VCaP (cell line): ENCODE results near the gene BOD1L2.

Source experiments
- H3K27ac ChIP-seq: fragments of 450-650 bp; 2 replicates; pipeline ENCODE4 v1.5.1; 2017
- TF ChIP-seq, protein P1 (sequence below): fragments of 450-650 bp; conservative IDR thresholded peaks from 2 replicates; pipeline ENCODE4 v1.5.1; 2017; ENCODE audit warnings: mild to moderate bottlenecking, moderate library complexity

Gene BOD1L2

GRCh38 chr18:57146956-57147636 lies at the start of gene BOD1L2:
Gene BOD1L2 (plus strand): TSS chr18:57147087. CDS start chr18:57147313, 226 bp downstream.
- TF ChIP-seq, protein P1, sequence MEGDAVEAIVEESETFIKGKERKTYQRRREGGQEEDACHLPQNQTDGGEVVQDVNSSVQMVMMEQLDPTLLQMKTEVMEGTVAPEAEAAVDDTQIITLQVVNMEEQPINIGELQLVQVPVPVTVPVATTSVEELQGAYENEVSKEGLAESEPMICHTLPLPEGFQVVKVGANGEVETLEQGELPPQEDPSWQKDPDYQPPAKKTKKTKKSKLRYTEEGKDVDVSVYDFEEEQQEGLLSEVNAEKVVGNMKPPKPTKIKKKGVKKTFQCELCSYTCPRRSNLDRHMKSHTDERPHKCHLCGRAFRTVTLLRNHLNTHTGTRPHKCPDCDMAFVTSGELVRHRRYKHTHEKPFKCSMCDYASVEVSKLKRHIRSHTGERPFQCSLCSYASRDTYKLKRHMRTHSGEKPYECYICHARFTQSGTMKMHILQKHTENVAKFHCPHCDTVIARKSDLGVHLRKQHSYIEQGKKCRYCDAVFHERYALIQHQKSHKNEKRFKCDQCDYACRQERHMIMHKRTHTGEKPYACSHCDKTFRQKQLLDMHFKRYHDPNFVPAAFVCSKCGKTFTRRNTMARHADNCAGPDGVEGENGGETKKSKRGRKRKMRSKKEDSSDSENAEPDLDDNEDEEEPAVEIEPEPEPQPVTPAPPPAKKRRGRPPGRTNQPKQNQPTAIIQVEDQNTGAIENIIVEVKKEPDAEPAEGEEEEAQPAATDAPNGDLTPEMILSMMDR = no peak
- no peak within 1 kb of the TSS for H3K27ac ChIP-seq

DNA sequence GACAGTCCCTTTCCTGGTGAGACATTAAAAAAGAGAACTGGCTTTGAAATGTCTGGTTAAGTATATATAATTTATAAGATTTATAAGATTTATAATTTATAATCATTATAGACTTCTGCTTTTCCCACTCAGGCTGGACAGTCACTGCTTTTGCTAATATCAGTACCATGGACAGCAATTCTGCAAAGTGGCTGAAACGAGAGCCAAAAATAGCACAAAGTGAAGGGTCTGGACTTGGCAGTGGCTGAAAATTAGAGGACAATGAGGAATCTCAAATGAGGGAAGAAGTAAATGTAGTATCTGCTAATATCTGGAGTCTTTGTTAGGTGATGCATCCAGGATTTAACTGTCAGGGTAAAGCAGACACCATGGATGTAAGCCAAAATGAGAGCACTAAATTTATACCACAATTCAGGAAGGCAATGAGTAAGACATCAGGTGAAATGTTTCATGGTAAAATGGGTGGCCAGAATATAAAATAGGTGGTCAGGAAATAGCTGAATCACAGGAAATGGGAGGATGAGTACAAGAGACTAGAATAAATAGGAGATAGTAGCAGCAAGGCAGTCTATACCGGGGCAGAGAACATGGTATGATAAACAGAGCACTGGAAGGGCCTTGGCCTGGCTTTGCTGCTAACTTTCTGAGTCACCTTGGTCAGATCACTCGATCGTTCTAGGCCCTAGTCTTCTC lies 39.6 kb upstream of the BOD1L2 start:
- H3K27ac ChIP-seq = no peak overlapping the region
- TF ChIP-seq, protein P1 = no peak

DNA sequence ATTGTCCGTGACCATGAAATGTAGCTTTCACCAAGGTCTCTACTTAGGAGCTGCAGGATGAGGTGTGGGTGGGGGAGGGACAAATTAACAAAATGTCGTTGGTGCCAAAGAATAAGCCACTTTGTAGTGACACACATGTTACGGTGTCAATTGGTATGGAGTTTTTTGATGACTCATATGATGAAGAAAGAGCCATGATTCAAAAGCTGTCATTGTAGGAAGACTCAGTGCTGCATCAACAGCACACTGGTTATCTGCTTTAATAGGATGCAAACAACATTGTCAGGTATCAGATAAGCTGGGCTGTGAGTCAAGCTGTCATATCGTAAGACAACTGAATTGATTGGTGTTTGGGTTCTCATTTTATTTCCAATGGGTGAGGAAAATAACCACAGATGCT lies 36.6 kb upstream of the BOD1L2 start:
- TF ChIP-seq, protein P1 = no peak
- H3K27ac ChIP-seq = no peak overlapping the region

- H3K27ac ChIP-seq = no peak overlapping the region
- TF ChIP-seq, protein P1 = no peak
These were observed 33.0 kb upstream of the BOD1L2 start for GRCh38 chr18:57113799-57114420.

- no peak overlapping the region for H3K27ac ChIP-seq
- TF ChIP-seq, protein P1 = no peak
These were observed 30.2 kb upstream of the BOD1L2 start for GRCh38 chr18:57116598-57117132.

GRCh38 chr18:57121542-57122112 lies 25.3 kb upstream of the BOD1L2 start:
- TF ChIP-seq, protein P1 = no peak
- H3K27ac ChIP-seq = no peak overlapping the region

DNA sequence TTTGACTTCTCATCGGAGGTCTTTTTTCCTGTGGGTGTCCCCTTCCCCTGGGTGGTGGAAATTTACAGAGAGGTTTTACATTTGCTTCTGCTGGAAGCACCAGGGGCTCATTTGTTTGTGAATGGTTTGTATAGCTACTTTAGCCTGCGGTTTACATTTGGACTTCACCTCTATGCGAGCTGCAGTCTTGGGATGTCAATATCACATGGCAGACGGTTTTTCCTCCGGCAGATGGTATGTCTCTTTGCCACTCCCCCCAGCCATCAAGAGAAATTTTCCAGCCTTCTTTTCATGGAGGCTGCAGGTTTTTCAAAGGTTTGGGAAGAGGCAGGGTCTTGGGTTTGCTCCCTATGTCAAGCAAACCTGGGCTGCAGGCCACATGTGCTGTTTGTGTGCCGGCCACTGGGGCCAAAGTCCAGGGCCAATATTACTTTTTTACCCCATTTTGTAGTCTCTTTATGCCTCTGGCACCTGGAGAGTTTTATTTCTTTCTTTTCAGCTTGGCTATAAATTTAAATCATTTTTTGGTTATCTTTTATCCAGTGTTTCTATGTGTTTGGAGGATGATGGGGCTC lies 23.9 kb upstream of the BOD1L2 start:
- TF ChIP-seq, protein P1 = no peak
- no peak overlapping the region for H3K27ac ChIP-seq
